ENCODE results near the gene NSD2.
"Not testable (repeated sequence)": the region's sequence is repeated elsewhere in the genome, so short reads cannot be mapped to it uniquely, and the experiment has no call there.

Gene NSD2

DNA sequence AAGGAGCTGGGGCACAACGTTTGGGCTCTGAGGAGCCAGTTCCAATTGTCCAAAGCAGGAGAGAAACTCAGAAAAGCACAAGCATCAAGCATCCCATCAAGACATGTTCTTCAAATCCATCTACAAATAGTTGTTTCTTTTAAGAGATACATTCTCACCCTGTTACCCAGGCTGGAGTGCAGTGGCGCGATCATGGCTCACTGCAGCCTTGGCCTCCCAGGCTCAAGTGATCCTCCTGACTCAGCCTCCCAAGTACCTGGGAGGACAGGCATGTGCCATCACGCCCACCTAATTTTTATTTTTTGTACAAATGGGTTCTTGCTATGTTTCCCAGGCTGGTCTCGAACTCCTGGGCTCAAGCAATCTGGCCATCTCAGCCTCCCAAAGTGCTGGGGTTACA is 119.5 kb downstream of the NSD2 start:
- no peak for TF ChIP-seq FOXA1 (IDR thresholded peaks at IDR 0.05)
- TF ChIP-seq, protein P1, sequence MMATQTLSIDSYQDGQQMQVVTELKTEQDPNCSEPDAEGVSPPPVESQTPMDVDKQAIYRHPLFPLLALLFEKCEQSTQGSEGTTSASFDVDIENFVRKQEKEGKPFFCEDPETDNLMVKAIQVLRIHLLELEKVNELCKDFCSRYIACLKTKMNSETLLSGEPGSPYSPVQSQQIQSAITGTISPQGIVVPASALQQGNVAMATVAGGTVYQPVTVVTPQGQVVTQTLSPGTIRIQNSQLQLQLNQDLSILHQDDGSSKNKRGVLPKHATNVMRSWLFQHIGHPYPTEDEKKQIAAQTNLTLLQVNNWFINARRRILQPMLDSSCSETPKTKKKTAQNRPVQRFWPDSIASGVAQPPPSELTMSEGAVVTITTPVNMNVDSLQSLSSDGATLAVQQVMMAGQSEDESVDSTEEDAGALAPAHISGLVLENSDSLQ (IDR thresholded peaks at IDR 0.05): no peak
- no peak for TF ChIP-seq ARNT (IDR thresholded peaks at IDR 0.05)
- TF ChIP-seq CTBP1 (IDR thresholded peaks at IDR 0.05; ENCODE audit: borderline replicate concordance): no peak
- TF ChIP-seq TARDBP (IDR thresholded peaks at IDR 0.05): no peak
- TF ChIP-seq ZNF384 (IDR thresholded peaks at IDR 0.05): no peak
- TF ChIP-seq HDGF (IDR thresholded peaks at IDR 0.05; ENCODE audit: borderline replicate concordance): no peak
- TF ChIP-seq L3MBTL2 (conservative IDR thresholded peaks at IDR 0.05): no peak
- TF ChIP-seq NFRKB (IDR thresholded peaks at IDR 0.05): no peak
- POLR2A ChIA-PET: interaction anchor here (1.5 kb wide), 1 partner anchor 19 kb away, joined by 3 read pairs; no protein-coding TSS in a partner anchor
- CTCF ChIA-PET: no interaction called here
- no peak for DNase-seq (ENCODE audit: extremely low spot score)

DNA sequence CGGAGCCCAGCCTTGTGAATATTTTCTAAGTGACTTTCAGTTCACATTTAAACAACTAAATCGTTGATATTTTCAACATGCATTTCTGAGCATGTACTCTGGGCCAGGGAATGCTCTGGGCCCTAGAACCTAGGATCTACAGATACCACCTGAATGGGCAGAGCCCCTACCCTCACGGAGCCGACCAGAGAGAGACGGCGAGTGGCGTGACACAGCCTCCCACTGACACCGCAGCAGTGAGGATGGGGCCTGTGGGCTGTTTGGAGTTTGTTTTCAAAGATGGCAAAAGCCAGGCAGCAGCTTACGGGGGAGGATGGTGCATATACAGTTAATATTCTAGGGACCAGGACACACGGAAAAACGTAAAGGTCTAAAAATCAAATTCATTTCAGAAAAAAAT is 119.9 kb downstream of the NSD2 start:
- POLR2A ChIA-PET: interaction anchor here (1.5 kb wide), 1 partner anchor 18 kb away, joined by 3 read pairs; no protein-coding TSS in a partner anchor
- CTCF ChIA-PET: no interaction called here
- no peak for DNase-seq (ENCODE audit: extremely low spot score)
- TF ChIP-seq ARNT (IDR thresholded peaks at IDR 0.05) (no peak), SP1 (IDR thresholded peaks at IDR 0.05) (no peak), BHLHE40 (IDR thresholded peaks at IDR 0.05; ENCODE audit: borderline replicate concordance) (no peak), FOXM1 (IDR thresholded peaks at IDR 0.05; ENCODE audit: borderline replicate concordance) (no peak), SUZ12 (IDR thresholded peaks at IDR 0.05) (no peak), FOXK2 (IDR thresholded peaks at IDR 0.05) (no peak), FOXA1 (IDR thresholded peaks at IDR 0.05) (no peak), ELF4 (IDR thresholded peaks at IDR 0.05) (no peak), NFRKB (IDR thresholded peaks at IDR 0.05) (no peak), ZNF384 (IDR thresholded peaks at IDR 0.05) (no peak)
- TF ChIP-seq, protein P1 (IDR thresholded peaks at IDR 0.05): no peak

DNA sequence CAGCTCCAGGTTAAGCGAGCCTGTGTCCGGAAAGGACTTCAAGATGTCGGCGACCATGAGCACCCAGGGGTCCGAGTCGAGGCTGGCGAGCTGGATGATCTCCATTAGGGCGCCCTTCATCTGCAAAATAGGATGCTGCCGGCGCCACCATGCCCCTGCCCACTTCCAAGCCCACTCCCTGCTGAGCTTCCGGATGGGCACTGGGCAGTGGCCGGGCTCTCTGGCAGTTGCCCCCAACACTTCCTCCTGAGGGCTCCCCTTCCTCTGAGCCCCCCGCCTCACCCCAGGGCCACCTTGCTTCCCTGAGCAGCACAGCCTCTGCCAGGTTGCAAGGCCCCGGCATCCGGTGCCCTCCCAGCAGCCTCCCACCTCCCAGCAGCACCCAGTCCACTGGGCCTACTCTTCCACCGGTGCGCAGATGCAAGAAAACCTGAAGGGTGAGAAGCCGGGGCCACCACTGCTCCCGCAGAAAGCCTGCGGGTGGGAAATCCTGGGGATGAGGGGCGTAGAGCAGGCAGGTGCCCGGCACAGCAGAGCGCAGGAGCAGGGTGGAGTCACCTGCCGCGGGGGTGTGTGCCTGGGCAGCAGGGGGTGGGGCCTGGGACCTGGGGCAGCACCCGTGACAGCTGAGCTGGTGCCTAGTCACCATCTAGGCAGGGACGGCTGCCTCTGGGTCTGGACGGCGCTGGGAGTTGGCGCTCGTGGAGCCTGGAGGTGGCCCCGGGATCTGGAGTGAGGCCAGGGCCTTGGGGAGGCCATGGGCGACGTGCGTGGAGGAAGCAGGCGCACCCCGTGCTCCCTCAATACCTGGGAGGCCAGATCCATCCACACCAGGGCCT is 120.6 kb downstream of the NSD2 start:
- no peak for DNase-seq (ENCODE audit: extremely low spot score)
- ChIA-PET CTCF (no interaction called here), POLR2A (interaction anchor here (1.5 kb wide), 1 partner anchor 18 kb away, joined by 3 read pairs; no protein-coding TSS in a partner anchor)
- TF ChIP-seq FOXA1 (IDR thresholded peaks at IDR 0.05): no peak
- TF ChIP-seq SUZ12 (IDR thresholded peaks at IDR 0.05): no peak
- no peak for TF ChIP-seq ARNT (IDR thresholded peaks at IDR 0.05)
- no peak for TF ChIP-seq L3MBTL2 (conservative IDR thresholded peaks at IDR 0.05)

DNA sequence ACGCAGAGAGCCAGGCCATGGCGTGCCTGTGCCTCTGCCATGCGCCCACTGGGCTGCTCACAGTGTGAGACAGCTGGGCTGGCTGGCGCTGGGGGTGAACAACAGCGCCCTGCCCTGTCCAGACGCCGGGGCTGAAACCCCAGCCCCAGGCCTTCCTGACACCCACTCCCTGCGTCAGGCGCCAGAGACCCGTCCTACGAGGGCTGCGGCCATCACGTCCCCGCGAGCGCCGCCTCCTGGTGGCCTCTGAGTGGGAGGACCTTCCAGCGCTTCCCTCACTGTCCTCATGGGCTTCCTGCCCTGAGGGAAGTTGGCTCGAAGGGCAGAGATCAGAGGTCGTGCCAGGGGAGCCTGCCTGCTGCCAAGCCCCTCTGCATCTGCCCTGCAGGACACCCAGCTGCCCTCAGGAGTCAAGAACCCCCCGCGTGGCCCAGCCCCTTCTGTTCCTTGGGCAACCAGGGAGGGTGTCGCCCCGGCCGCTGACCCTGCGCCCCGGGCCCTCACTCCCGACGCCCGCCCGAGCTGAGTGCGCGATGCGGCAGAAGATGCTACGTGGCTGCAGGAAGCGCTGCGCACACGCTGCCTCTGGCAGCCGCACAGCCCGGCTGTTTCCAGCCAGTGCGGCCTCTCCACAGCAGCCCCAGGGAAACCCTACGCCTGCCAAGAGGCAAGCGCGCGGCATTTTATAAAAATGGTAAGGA is 121.4 kb downstream of the NSD2 start:
- CTCF ChIA-PET: no interaction called here
- TF ChIP-seq L3MBTL2 (conservative IDR thresholded peaks at IDR 0.05) (no peak), SUZ12 (IDR thresholded peaks at IDR 0.05) (no peak), ELF4 (IDR thresholded peaks at IDR 0.05) (no peak), FOXM1 (IDR thresholded peaks at IDR 0.05; ENCODE audit: borderline replicate concordance) (no peak)
- no peak for DNase-seq (ENCODE audit: extremely low spot score)
- POLR2A ChIA-PET: no interaction called here

DNA sequence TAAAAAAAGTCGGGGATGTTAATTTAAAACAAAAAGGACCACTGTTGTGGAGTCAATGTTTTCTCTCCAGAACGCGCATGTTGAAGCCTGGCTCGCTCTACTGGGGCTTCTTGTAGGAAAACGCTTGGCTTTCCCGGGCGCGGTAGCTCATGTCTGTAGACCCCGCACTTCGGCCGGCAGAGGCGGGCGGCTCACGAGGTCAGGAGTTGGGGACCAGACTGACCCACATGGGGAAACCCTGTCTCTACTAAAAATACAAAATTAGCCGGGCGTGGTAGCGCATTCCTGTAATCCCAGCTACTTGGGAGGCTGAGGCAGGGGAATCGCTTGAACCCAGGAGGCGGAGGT is 122.0 kb downstream of the NSD2 start:
- TF ChIP-seq SP1 (IDR thresholded peaks at IDR 0.05): no peak
- no peak for TF ChIP-seq FOXK2 (IDR thresholded peaks at IDR 0.05)
- no peak for TF ChIP-seq BHLHE40 (IDR thresholded peaks at IDR 0.05; ENCODE audit: borderline replicate concordance)
- no peak for TF ChIP-seq L3MBTL2 (conservative IDR thresholded peaks at IDR 0.05)
- TF ChIP-seq, protein P1 (IDR thresholded peaks at IDR 0.05): no peak
- TF ChIP-seq ZNF384 (IDR thresholded peaks at IDR 0.05): no peak
- no peak for TF ChIP-seq FOXM1 (IDR thresholded peaks at IDR 0.05; ENCODE audit: borderline replicate concordance)
- TF ChIP-seq CTBP1 (IDR thresholded peaks at IDR 0.05; ENCODE audit: borderline replicate concordance): no peak
- DNase-seq (ENCODE audit: extremely low spot score): no peak
- CTCF ChIA-PET: no interaction called here
- POLR2A ChIA-PET: no interaction called here

DNA sequence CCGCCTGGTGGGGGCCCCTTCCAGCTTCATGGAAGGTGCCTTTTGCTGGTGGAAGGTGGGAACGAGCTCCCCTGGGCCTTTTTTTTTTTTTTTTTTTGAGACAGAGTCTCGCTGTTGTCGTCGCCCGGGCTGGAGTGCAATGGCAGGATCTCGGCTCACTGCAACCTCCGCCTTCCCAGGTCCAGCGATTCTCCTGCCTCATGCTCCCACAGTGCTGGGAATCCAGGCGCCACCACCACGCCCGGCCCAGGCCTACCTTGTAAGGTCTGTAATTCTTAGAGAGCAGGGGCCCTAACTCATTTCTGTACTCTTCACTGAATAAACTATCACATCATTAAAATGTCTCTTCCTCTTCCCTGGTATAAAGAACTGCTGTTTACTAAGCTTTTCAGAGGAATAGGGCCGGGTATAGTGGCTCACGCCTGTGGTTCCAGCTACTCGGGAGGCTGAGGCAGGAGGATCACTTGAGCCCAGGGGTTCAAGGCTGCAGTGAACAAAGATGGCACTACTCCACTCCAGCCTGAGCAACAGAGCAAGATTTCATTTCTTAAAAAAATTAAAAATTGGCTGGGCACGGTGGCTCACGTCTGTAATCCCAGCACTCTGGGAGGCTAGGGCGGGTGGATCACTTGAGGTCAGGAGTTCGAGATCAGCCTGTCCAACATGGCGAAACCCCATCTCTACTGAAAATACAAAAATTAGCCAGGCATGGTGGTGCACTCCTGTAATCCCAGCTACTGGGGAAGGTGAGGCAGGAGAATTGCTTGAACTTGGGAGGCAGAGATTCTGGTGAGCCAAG is 122.7 kb downstream of the NSD2 start:
- POLR2A ChIA-PET; DNase-seq (ENCODE audit: extremely low spot score): not testable (repeated sequence)
- CTCF ChIA-PET: interaction anchor here (0.7 kb wide), 1 partner anchor 12 kb away, joined by 4 read pairs; no protein-coding TSS in a partner anchor
